IMR-90 (cell line): ENCODE results near the gene LRRC26. TPM values are rescaled to one million over a fixed set of nuclear protein-coding genes. Genes with fewer than 3 reads are reported as not detected.

Experiments
- ATAC-seq: fragments of 200-7000 bp; cut with Tn5 transposase; 2 replicates; pipeline ENCODE4 v1.9.1; 2020; ENCODE audit warnings: low read depth, mild to moderate bottlenecking, moderate library complexity
- BruUV-seq: library from RNA; stranded (reverse); fragments of 400-500 nt; replicated peaks from 2 replicates; lab custom pipeline; 2021; lab: Mats Ljungman, UMichigan
- CTCF ChIA-PET: fragments of 300-600 bp; formaldehyde crosslinking; extraction: SDS; loops from one replicate; lab custom pipeline; 2021; ENCODE audit warnings: antibody characterized with exemption; lab: Yijun Ruan, JAX
- POLR2A ChIA-PET: fragments of 300-600 bp; sonication (Branson Sonifier 250); formaldehyde crosslinking; loops from one replicate; lab custom pipeline; 2022; ENCODE audit warnings: antibody characterized with exemption; ENCODE audit not compliant: unreplicated experiment; lab: Charles Lee
- DNase-seq: peaks from one replicate; pipeline ENCODE4 v3.0.0; 2013
- H2AFZ ChIP-seq: replicated peaks from 2 replicates; pipeline ENCODE3; 2013; ENCODE audit warnings: low read length, mild to moderate bottlenecking; ENCODE audit not compliant: poor library complexity
- H2AK5ac ChIP-seq: 2 replicates; pipeline ENCODE4 v1.6.1; 2013; ENCODE audit warnings: low read depth, low read length, inconsistent platforms
- H2AK9ac ChIP-seq: replicated peaks from 2 replicates; pipeline ENCODE3; 2013; ENCODE audit warnings: mild to moderate bottlenecking, low read depth, low read length, moderate library complexity; ENCODE audit not compliant: poor library complexity
- H2BK120ac ChIP-seq: 2 replicates; pipeline ENCODE4 v1.6.1; 2013; ENCODE audit warnings: low read depth, low read length, inconsistent platforms
- H2BK15ac ChIP-seq: 3 replicates; pipeline ENCODE4 v1.6.1; 2013; ENCODE audit warnings: low read depth, low read length, inconsistent platforms
- H2BK20ac ChIP-seq: 2 replicates; pipeline ENCODE4 v1.6.1; 2013; ENCODE audit warnings: low read depth, mild to moderate bottlenecking, inconsistent platforms, low read length, moderate library complexity
- H2BK5ac ChIP-seq: 2 replicates; pipeline ENCODE4 v1.6.1; 2013; ENCODE audit warnings: mild to moderate bottlenecking, low read depth, low read length, inconsistent platforms; ENCODE audit not compliant: poor library complexity, severe bottlenecking
- H3K14ac ChIP-seq: replicated peaks from 2 replicates; pipeline ENCODE4 v1.6.1; 2013; ENCODE audit warnings: low read depth, low read length, inconsistent platforms
- H3K18ac ChIP-seq: 2 replicates; pipeline ENCODE4 v1.6.1; 2013; ENCODE audit warnings: low read depth, low read length, control low read depth
- H3K23ac ChIP-seq: 2 replicates; pipeline ENCODE4 v1.6.1; 2013; ENCODE audit warnings: low read depth, low read length, inconsistent platforms
- H3K27ac ChIP-seq: 2 replicates; pipeline ENCODE4 v1.5.1; 2013; ENCODE audit warnings: mild to moderate bottlenecking, control low read depth, low read length; ENCODE audit not compliant: insufficient read depth
- H3K27me3 ChIP-seq: 2 replicates; pipeline ENCODE4 v1.6.1; 2013; ENCODE audit warnings: low read length; ENCODE audit not compliant: control insufficient read depth, insufficient read depth
- H3K36me3 ChIP-seq: 2 replicates; pipeline ENCODE4 v1.6.1; 2013; ENCODE audit warnings: low read length, mixed read lengths; ENCODE audit not compliant: control insufficient read depth, insufficient read depth
- H3K4ac ChIP-seq: 2 replicates; pipeline ENCODE4 v1.6.1; 2013; ENCODE audit warnings: low read depth, low read length, inconsistent platforms
- H3K4me1 ChIP-seq: 2 replicates; pipeline ENCODE4 v1.6.1; 2013; ENCODE audit warnings: low read length, mixed read lengths; ENCODE audit not compliant: control insufficient read depth, insufficient read depth
- H3K4me2 ChIP-seq: 2 replicates; pipeline ENCODE4 v1.6.1; 2013; ENCODE audit warnings: low read depth, mild to moderate bottlenecking, control low read depth, low read length, moderate library complexity
- H3K4me3 ChIP-seq: 2 replicates; pipeline ENCODE4 v1.5.1; 2013; ENCODE audit warnings: low read depth, mild to moderate bottlenecking, control low read depth, low read length, moderate library complexity; ENCODE audit not compliant: insufficient read depth
- H3K56ac ChIP-seq: 2 replicates; pipeline ENCODE4 v1.6.1; 2013; ENCODE audit warnings: low read length, inconsistent platforms; ENCODE audit not compliant: insufficient read depth; ENCODE audit errors: extremely low read depth
- H3K79me1 ChIP-seq, 2 experiments: 2 replicates each; pipeline ENCODE4 v1.6.1; 2013; ENCODE audit warnings: low read length in 2 of 2, inconsistent platforms in 1 of 2, low read depth in 1 of 2
- H3K9ac ChIP-seq: 2 replicates; pipeline ENCODE4 v1.6.1; 2013; ENCODE audit warnings: low read depth, low read length, control low read depth
- H3K9me1 ChIP-seq: 2 replicates; pipeline ENCODE4 v1.6.1; 2013; ENCODE audit warnings: low read length, inconsistent platforms; ENCODE audit not compliant: insufficient read depth
- H3K9me3 ChIP-seq: 2 replicates; pipeline ENCODE4 v1.6.1; 2013; ENCODE audit warnings: low read length; ENCODE audit not compliant: control insufficient read depth, insufficient read depth
- H4K20me1 ChIP-seq: 2 replicates; pipeline ENCODE4 v1.6.1; 2013; ENCODE audit warnings: low read length, inconsistent platforms; ENCODE audit not compliant: insufficient read depth
- H4K5ac ChIP-seq: 2 replicates; pipeline ENCODE4 v1.6.1; 2013; ENCODE audit warnings: mild to moderate bottlenecking, low read depth, low read length, control low read depth
- H4K8ac ChIP-seq, 2 experiments: 2 replicates each; pipeline ENCODE4 v1.6.1; 2013; ENCODE audit warnings: low read depth in 2 of 2, low read length in 2 of 2, control low read depth in 1 of 2, inconsistent platforms in 1 of 2
- H4K91ac ChIP-seq: 2 replicates; pipeline ENCODE4 v1.6.1; 2013; ENCODE audit warnings: low read depth, low read length, inconsistent platforms; ENCODE audit not compliant: insufficient read depth
- CHD1 ChIP-seq: IDR thresholded peaks from 2 replicates; pipeline ENCODE4 v1.6.1; 2012; ENCODE audit warnings: low read depth, low read length, improper control_type of control experiment
- FOS ChIP-seq: fragments of 150-350 bp; IDR thresholded peaks from 2 replicates; pipeline ENCODE4 v1.6.1; 2016; ENCODE audit warnings: low read depth, low read length
- MAFK ChIP-seq: IDR thresholded peaks from 2 replicates; pipeline ENCODE4 v1.6.1; 2012; ENCODE audit warnings: low read depth, low read length, improper control_type of control experiment
- POLR2A ChIP-seq: IDR thresholded peaks from 2 replicates; pipeline ENCODE4 v1.6.1; 2012; ENCODE audit warnings: mild to moderate bottlenecking, low read depth, low read length
- RAD21 ChIP-seq: IDR thresholded peaks from 2 replicates; pipeline ENCODE4 v1.6.1; 2012; ENCODE audit warnings: low read length, improper control_type of control experiment
- WGBS, 2 experiments: methylation state at CpG; one replicate each; pipeline versions ENCODE4 v1.1.5 to v1.1.7; 2013; ENCODE audit warnings: missing lambda C conversion rate in 2 of 2; ENCODE audit not compliant: insufficient read length in 1 of 2; ENCODE audit errors: extremely low coverage in 2 of 2; 5-methylcytosine and 5-hydroxymethylcytosine counted together
- dilution Hi-C: fragments of 300-500 bp; cut with HindIII; formaldehyde crosslinking; loops from one replicate; pipeline ENCODE4 v1.14.3; 2018; ENCODE audit warnings: low sequenced_read_pairs; ENCODE audit not compliant: unreplicated experiment
- in situ Hi-C: fragments of 300-500 bp; cut with MboI; formaldehyde crosslinking; loops from 3 replicates; pipeline ENCODE4 v1.14.3; 2019; ENCODE audit warnings: low sequenced_read_pairs, inconsistent platforms, mixed read lengths
- intact Hi-C: fragments of 100-400 bp; cut with micrococcal nuclease; formaldehyde crosslinking; loops from 2 replicates; pipeline ENCODE4 v1.10.0; 2022
- polyA plus RNA-seq, 3 experiments: library from polyadenylated mRNA; depleted of rRNA; stranded (reverse); fragments of >200 nt; gene quantifications; 2 replicates each; pipeline ENCODE4 v1.2.3, GENCODE V29; 2012; ENCODE audit warnings: low replicate concordance in 1 of 3
- total RNA-seq: library from RNA; depleted of rRNA; stranded (reverse); fragments of >200 nt; gene quantifications from 2 replicates; pipeline ENCODE4 v1.2.3, GENCODE V29; 2012
- TF ChIP-seq, protein P1 (sequence below): fragments of 150-350 bp; IDR thresholded peaks from 2 replicates; pipeline ENCODE4 v1.6.1; 2017; ENCODE audit warnings: mild to moderate bottlenecking, antibody characterized with exemption, low read length, low read depth

LRRC26 gene
- total and polyA plus RNA-seq, 2 of the 4 experiments (the other 2 are of a cell fraction), result not detected

DNA sequence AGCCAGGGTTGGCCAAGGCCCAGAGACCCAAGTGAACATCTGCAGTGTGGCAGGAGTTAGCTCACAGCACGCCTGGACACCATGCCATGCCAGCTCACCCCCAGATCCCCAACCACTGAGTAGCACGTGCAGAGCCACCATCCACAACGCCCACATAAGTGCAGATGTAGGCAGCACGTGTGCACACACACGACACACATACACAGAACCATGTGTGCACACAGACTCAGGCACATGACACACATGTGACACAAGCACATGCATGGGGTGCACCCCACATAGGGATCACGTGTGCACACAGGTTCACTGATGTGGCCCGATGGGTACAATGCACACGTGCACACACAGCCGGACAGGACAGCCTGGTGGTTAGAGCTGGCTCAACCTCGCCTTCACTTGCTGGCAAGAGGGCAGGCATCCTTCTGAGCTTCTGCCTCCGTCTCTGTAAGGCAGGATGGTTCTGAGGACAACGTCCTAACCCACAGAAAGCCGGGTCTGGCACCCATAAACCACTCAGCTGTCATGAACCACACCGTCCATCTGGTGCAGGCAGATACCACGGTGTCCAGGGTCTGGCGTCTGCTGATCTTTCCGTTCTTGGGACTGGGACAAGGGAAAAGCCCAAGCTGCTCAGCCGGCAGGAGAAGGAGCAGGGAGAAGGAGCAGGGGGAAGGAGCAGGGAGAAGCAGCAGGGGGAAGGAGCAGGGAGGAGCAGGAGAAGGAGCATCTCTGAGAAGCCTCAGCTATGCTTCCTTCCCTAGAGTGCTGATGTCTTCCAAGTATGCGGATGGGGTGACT, 12.0 kb downstream of the LRRC26 start:
- peak overlapping the region; percentile 32 for H2AFZ ChIP-seq
- no peak overlapping the region for H3K27ac ChIP-seq
- 80% methylated on average over 11 of the region's 19 CpGs; no CpG with 5 or more reads in 1 of the 2 experiments for WGBS, 2 experiments
- intact Hi-C loops (no loop called here), dilution Hi-C loops (no loop called here), in situ Hi-C loops (no loop called here)
- ChIA-PET CTCF (interaction anchor here (0.7 kb wide), 1 partner anchor 28 kb away, joined by 3 read pairs; no protein-coding TSS in a partner anchor), POLR2A (no interaction called here)
- peaks cover 2% of the 10 kb centered on the region; the same call in 1 of the 2 replicates for H3K4me1 ChIP-seq
- no peaks in the 10 kb centered on the region for H3K79me1 ChIP-seq
- no peak overlapping the region for H3K18ac ChIP-seq
- no peak overlapping the region for H2BK20ac ChIP-seq
- no peak overlapping the region for H2BK5ac ChIP-seq
- peak overlapping the region; percentile 65 for H2AK9ac ChIP-seq
- no peak overlapping the region for H4K91ac ChIP-seq
- TF ChIP-seq, protein P1, sequence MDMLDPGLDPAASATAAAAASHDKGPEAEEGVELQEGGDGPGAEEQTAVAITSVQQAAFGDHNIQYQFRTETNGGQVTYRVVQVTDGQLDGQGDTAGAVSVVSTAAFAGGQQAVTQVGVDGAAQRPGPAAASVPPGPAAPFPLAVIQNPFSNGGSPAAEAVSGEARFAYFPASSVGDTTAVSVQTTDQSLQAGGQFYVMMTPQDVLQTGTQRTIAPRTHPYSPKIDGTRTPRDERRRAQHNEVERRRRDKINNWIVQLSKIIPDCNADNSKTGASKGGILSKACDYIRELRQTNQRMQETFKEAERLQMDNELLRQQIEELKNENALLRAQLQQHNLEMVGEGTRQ, result no peak
- TF ChIP-seq MAFK (no peak), RAD21 (no peak), CHD1 (no peak), POLR2A (no peak), FOS (no peak)
- peaks cover 59% of the 10 kb centered on the region for H3K27me3 ChIP-seq
- no peaks in the 10 kb centered on the region for H3K36me3 ChIP-seq
- ATAC-seq, result no peak
- H3K9ac ChIP-seq, result no peak overlapping the region
- H3K56ac ChIP-seq, result no peak overlapping the region
- H2AK5ac ChIP-seq, result no peak overlapping the region
- H3K4me2 ChIP-seq, result no peak overlapping the region
- H2BK120ac ChIP-seq, result no peak overlapping the region
- BruUV-seq, result no TSS peak
- 0 out of 2 replicates have a peak, but pooled peaks cover 5% of the 10 kb centered on the region for H4K20me1 ChIP-seq
- no peak overlapping the region for H3K23ac ChIP-seq
- H3K9me1 ChIP-seq, result peaks cover 5% of the 10 kb centered on the region
- H3K4me3 ChIP-seq, result no peak overlapping the region
- no peak overlapping the region for H4K8ac ChIP-seq
- H3K14ac ChIP-seq, result no peak overlapping the region
- no peak overlapping the region for H4K5ac ChIP-seq
- H2BK15ac ChIP-seq, result no peak overlapping the region
- DNase-seq, result no peak
- no peaks in the 10 kb centered on the region for H3K9me3 ChIP-seq
- H3K4ac ChIP-seq, result no peak overlapping the region
